Uterus (tissue), 4 donors: ENCODE measurements around the gene HOOK2. TPM values are rescaled to one million over a fixed set of nuclear protein-coding genes. Genes with fewer than 3 reads are reported as not detected.

ENCODE experiments used
- DNase-seq, 2 donors: peaks; one replicate each; pipeline ENCODE4 v3.0.0-alpha.2; 2019 to 2020
- H3K27ac ChIP-seq, 2 donors: fragments of 200-600 bp; sonication (generic); 1 replicate in 1 of 2; 2 replicates in 1 of 2; pipeline ENCODE4 v1.5.1; 2016 to 2018
- H3K27me3 ChIP-seq, 2 donors: fragments of 200-600 bp; sonication (generic); one replicate each; pipeline ENCODE4 v1.5.1; 2018 to 2019; ENCODE audit warnings: control low read depth in 1 of 2
- H3K36me3 ChIP-seq, 2 donors: fragments of 200-600 bp; sonication (generic); one replicate each; pipeline ENCODE4 v1.5.1; 2019; ENCODE audit warnings: control low read depth in 1 of 2
- H3K4me1 ChIP-seq, 2 donors: fragments of 200-600 bp; sonication (generic); one replicate each; pipeline ENCODE4 v1.5.1; 2018 to 2019; ENCODE audit warnings: control low read depth in 1 of 2
- H3K4me3 ChIP-seq, 2 donors: fragments of 200-600 bp; sonication (generic); 1 replicate in 1 of 2; 2 replicates in 1 of 2; pipeline ENCODE4 v1.5.1; 2018 to 2019; ENCODE audit warnings: mild to moderate bottlenecking in 1 of 2
- H3K9me3 ChIP-seq, 2 donors: fragments of 200-600 bp; sonication (generic); one replicate each; pipeline ENCODE4 v1.5.1; 2019; ENCODE audit warnings: control low read depth in 1 of 2
- POLR2A ChIP-seq, 2 donors: fragments of 450-650 bp; IDR thresholded peaks; one replicate each; pipeline ENCODE4 v1.6.1; 2016; ENCODE audit warnings: antibody characterized with exemption in 2 of 2, mild to moderate bottlenecking in 1 of 2, moderate library complexity in 1 of 2
- intact Hi-C: fragments of 100-400 bp; cut with DNase I; formaldehyde crosslinking; loops from one replicate; pipeline ENCODE4 v1.15.1; 2023; ENCODE audit warnings: low total_unique reads
- total RNA-seq, 4 donors: library from RNA; depleted of rRNA in 3 of 4; stranded (reverse); fragments of >200 nt in 3 of 4; gene quantifications; one replicate each; pipeline versions ENCODE4 v1.1.0 to v1.2.4, GENCODE V29; 2014 to 2023
- TF ChIP-seq, protein P1 (sequence below), 4 experiments: fragments of 200-600 bp in 2 of 4; fragments of 450-650 bp in 2 of 4; sonication (generic) in 2 of 4; IDR thresholded peaks; one replicate each; pipeline ENCODE4 v1.5.1; 2016 to 2019; ENCODE audit warnings: antibody characterized with exemption in 4 of 4, mild to moderate bottlenecking in 2 of 4, moderate library complexity in 1 of 4
- donor health status: DM: yes; HTN: yes; CAD: no.

The HOOK2 gene
- total RNA-seq, 4 donors from 2014 or later: 0.59 to 37.5 (median 14.0) TPM

DNA sequence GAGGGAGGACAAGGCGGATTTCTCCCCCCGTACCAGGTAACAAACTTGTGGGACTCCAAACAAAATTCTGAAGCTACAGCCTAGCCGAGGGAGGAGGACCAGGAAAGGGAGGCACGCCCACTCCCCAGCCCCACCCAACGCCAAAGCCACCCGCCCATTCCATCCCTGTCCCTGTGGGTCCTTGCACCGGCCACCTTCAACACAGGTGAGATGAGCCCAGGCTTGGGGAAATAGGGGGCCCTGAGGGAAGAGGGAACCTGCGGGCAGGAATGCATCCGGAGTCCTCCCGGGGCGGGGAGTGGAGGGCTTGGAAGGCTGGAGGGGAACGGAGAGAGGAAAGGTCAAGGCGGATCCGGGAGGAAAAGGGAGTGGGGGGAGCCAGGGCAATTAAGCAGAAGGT, 23.7 kb downstream of the HOOK2 start, which contains the start of gene BEST2:
BEST2 (plus strand) TSS at position 157 of the 400 bp plus-strand sequence. CDS start 802 bp downstream, outside the sequence.
- DNase-seq: no peak
- intact Hi-C loops: no loop called here
- no peak within 1 kb of the TSS for H3K4me3 ChIP-seq
- H3K27ac ChIP-seq: no peak within 1 kb of the TSS
- TF ChIP-seq, protein P1, sequence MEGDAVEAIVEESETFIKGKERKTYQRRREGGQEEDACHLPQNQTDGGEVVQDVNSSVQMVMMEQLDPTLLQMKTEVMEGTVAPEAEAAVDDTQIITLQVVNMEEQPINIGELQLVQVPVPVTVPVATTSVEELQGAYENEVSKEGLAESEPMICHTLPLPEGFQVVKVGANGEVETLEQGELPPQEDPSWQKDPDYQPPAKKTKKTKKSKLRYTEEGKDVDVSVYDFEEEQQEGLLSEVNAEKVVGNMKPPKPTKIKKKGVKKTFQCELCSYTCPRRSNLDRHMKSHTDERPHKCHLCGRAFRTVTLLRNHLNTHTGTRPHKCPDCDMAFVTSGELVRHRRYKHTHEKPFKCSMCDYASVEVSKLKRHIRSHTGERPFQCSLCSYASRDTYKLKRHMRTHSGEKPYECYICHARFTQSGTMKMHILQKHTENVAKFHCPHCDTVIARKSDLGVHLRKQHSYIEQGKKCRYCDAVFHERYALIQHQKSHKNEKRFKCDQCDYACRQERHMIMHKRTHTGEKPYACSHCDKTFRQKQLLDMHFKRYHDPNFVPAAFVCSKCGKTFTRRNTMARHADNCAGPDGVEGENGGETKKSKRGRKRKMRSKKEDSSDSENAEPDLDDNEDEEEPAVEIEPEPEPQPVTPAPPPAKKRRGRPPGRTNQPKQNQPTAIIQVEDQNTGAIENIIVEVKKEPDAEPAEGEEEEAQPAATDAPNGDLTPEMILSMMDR (IDR thresholded peaks at IDR 0.05): no peak
- no peak for TF ChIP-seq POLR2A (IDR thresholded peaks at IDR 0.05)
- H3K4me1 ChIP-seq: no peaks in the 10 kb centered on the region
- no peaks in the 10 kb centered on the region for H3K27me3 ChIP-seq
- no peaks in the 10 kb centered on the region for H3K36me3 ChIP-seq
- peaks cover 0 to 12% of the 10 kb centered on the region in 2 donors for H3K9me3 ChIP-seq

DNA sequence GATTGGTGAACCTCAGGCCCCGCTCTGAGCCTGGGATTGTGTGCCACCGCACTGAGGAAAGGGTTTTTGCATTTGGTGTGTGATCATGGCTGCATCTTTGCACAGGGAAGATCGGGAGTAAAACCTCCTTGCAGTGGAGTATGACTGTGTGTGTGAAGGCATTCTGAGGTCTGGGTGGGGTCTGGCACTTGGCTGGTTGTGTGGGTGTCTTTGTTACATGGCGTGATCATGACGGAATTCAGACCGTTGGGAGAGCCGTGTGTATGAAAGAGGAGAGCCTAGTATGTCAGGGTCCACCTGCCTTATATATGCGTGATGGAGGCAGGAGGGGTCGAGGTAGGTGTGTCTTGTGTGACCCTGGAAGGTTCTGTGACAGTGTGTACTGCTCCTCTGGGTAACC, 24.5 kb downstream of the HOOK2 start:
- intact Hi-C loops: no loop called here
- TF ChIP-seq POLR2A (IDR thresholded peaks at IDR 0.05): no peak
- TF ChIP-seq, protein P1 (IDR thresholded peaks at IDR 0.05): no peak
- DNase-seq: no peak
- Histone ChIP-seq H3K27ac (no peak overlapping the region), H3K27me3 (no peaks in the 10 kb centered on the region), H3K4me1 (no peaks in the 10 kb centered on the region), H3K36me3 (no peaks in the 10 kb centered on the region), H3K9me3 (peaks cover 0 to 12% of the 10 kb centered on the region in 2 donors), H3K4me3 (no peak overlapping the region)

- H3K27me3 ChIP-seq: no peaks in the 10 kb centered on the region
- intact Hi-C loops: no loop called here
- no peak overlapping the region for H3K4me3 ChIP-seq
- DNase-seq: no peak
- no peaks in the 10 kb centered on the region for H3K4me1 ChIP-seq
- TF ChIP-seq POLR2A (IDR thresholded peaks at IDR 0.05): no peak
- TF ChIP-seq, protein P1 (IDR thresholded peaks at IDR 0.05): no peak
- no peak overlapping the region for H3K27ac ChIP-seq
- H3K9me3 ChIP-seq: peaks cover 0 to 12% of the 10 kb centered on the region in 2 donors
- H3K36me3 ChIP-seq: no peaks in the 10 kb centered on the region
These were observed 25.3 kb downstream of the HOOK2 start for GRCh38 chr19:12749938-12750521.

GRCh38 chr19:12748489-12748888, 26.9 kb downstream of the HOOK2 start:
- H3K4me1 ChIP-seq: no peaks in the 10 kb centered on the region
- H3K36me3 ChIP-seq: no peaks in the 10 kb centered on the region
- intact Hi-C loops: no loop called here
- TF ChIP-seq, protein P1 (IDR thresholded peaks at IDR 0.05): no peak
- TF ChIP-seq POLR2A (IDR thresholded peaks at IDR 0.05): no peak
- no peak overlapping the region for H3K4me3 ChIP-seq
- no peaks in the 10 kb centered on the region for H3K27me3 ChIP-seq
- DNase-seq: no peak
- H3K27ac ChIP-seq: no peak overlapping the region
- peaks cover 0 to 12% of the 10 kb centered on the region in 2 donors for H3K9me3 ChIP-seq

DNA sequence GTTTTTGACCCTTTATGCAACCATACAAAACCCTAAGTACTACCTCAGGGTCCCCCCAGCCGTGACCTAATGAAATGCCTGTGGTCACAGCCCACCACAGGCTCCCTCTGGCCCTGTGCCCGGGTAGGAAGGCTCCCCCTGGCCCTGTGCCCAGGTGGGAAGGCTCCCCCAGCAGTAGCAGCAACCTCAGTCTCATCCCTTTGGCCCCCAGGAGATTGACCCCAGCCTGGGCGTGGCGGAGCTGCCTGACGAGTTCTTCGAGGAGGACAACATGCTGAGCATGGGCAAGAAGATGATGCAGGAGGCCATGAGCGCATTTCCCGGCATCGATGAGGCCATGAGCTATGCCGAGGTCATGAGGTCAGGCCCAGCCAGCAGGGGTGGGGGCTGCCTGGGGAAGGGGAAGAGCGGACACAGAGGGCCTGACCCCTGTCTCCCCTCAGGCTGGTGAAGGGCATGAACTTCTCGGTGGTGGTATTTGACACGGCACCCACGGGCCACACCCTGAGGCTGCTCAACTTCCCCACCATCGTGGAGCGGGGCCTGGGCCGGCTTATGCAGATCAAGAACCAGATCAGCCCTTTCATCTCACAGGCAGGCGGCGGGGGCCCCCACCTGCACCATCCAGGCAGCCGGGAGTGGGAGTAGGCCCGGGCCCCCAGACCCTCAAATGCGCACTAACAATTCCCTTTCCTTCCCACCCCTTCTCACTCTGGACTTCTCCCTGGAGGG, 30.0 kb downstream of the HOOK2 start:
- TF ChIP-seq POLR2A (IDR thresholded peaks at IDR 0.05): no peak
- TF ChIP-seq, protein P1 (IDR thresholded peaks at IDR 0.05): no peak
- DNase-seq: no peak
- Histone ChIP-seq H3K4me3 (no peak overlapping the region), H3K9me3 (peaks cover 0 to 12% of the 10 kb centered on the region in 2 donors), H3K36me3 (no peaks in the 10 kb centered on the region), H3K27me3 (no peaks in the 10 kb centered on the region), H3K27ac (no peak overlapping the region), H3K4me1 (no peaks in the 10 kb centered on the region)
- intact Hi-C loops: no loop called here
